T-helper 2 cell treated with Interferon-gamma antibody and Interleukin-4, amounts not matched to agents 5 μg/mL and 100 μg/mL, for 36 hours (primary cell): ENCODE results near the gene TMEM239.
"Not testable (repeated sequence)": the region's sequence is repeated elsewhere in the genome, so short reads cannot be mapped to it uniquely, and the experiment has no call there.

Experiments
- DNase-seq: peaks from one replicate; pipeline ENCODE4 v3.0.0; 2021; ENCODE audit warnings: low spot score
- H3K27ac Mint-ChIP-seq: one replicate; pipeline ENCODE4 v1.8.0; 2021; ENCODE audit warnings: mild to moderate bottlenecking, mixed read lengths
- H3K27me3 Mint-ChIP-seq: one replicate; pipeline ENCODE4 v1.8.0; 2021; ENCODE audit warnings: low read depth, mixed read lengths
- H3K36me3 Mint-ChIP-seq: one replicate; pipeline ENCODE4 v1.8.0; 2021; ENCODE audit warnings: low read depth, mixed read lengths
- H3K4me1 Mint-ChIP-seq: one replicate; pipeline ENCODE4 v1.8.0; 2021; ENCODE audit warnings: low read depth, mixed read lengths
- H3K4me3 Mint-ChIP-seq: one replicate; pipeline ENCODE4 v1.8.0; 2022; ENCODE audit warnings: mild to moderate bottlenecking, moderate library complexity, mixed read lengths
- H3K9me3 Mint-ChIP-seq: one replicate; pipeline ENCODE4 v1.8.0; 2021; ENCODE audit warnings: mixed read lengths

Gene TMEM239

GRCh38 chr20:2805689-2806350 lies 10.3 kb upstream of the TMEM239 start:
- Mint-ChIP-seq H3K4me3 (no peak overlapping the region), H3K36me3 (no peaks in the 10 kb centered on the region), H3K4me1 (peaks cover 10% of the 10 kb centered on the region), H3K9me3 (no peaks in the 10 kb centered on the region), H3K27ac (no peak overlapping the region), H3K27me3 (peaks cover 62% of the 10 kb centered on the region)
- DNase-seq: no peak

- Mint-ChIP-seq H3K36me3 (no peaks in the 10 kb centered on the region), H3K27me3 (peaks cover 62% of the 10 kb centered on the region), H3K9me3 (no peaks in the 10 kb centered on the region), H3K4me1 (peaks cover 5% of the 10 kb centered on the region), H3K27ac (no peak overlapping the region), H3K4me3 (no peak overlapping the region)
- DNase-seq: no peak
Observed at GRCh38 chr20:2806351-2806701, 9.8 kb upstream of the TMEM239 start.

GRCh38 chr20:2807019-2807418 lies 9.1 kb upstream of the TMEM239 start:
- Mint-ChIP-seq H3K27me3 (peaks cover 59% of the 10 kb centered on the region), H3K36me3 (no peaks in the 10 kb centered on the region), H3K4me1 (peaks cover 2% of the 10 kb centered on the region), H3K9me3 (peaks cover 6% of the 10 kb centered on the region), H3K4me3 (no peak overlapping the region), H3K27ac (no peak overlapping the region)
- DNase-seq: no peak

GRCh38 chr20:2807929-2808328 lies 8.2 kb upstream of the TMEM239 start:
- DNase-seq, H3K4me1 Mint-ChIP-seq, H3K36me3 Mint-ChIP-seq, H3K4me3 Mint-ChIP-seq, H3K27ac Mint-ChIP-seq: not testable (repeated sequence)
- Mint-ChIP-seq H3K9me3 (peaks cover 12% of the 10 kb centered on the region), H3K27me3 (peaks cover 58% of the 10 kb centered on the region)

- Mint-ChIP-seq H3K27me3 (peaks cover 56% of the 10 kb centered on the region), H3K9me3 (peaks cover 16% of the 10 kb centered on the region), H3K36me3 (no peaks in the 10 kb centered on the region), H3K4me1 (peaks cover 2% of the 10 kb centered on the region), H3K4me3 (no peak overlapping the region), H3K27ac (no peak overlapping the region)
- DNase-seq: no peak
Observed at GRCh38 chr20:2809690-2810089, 6.5 kb upstream of the TMEM239 start.

GRCh38 chr20:2812189-2812588 lies 4.0 kb upstream of the TMEM239 start:
- H3K27ac Mint-ChIP-seq: no peak overlapping the region
- H3K9me3 Mint-ChIP-seq: peaks cover 16% of the 10 kb centered on the region
- H3K36me3 Mint-ChIP-seq: no peaks in the 10 kb centered on the region
- peaks cover 2% of the 10 kb centered on the region for H3K4me1 Mint-ChIP-seq
- DNase-seq: no peak
- H3K4me3 Mint-ChIP-seq: no peak overlapping the region
- peaks cover 43% of the 10 kb centered on the region for H3K27me3 Mint-ChIP-seq

GRCh38 chr20:2814076-2814475 lies 2.1 kb upstream of the TMEM239 start:
- Mint-ChIP-seq H3K4me1 (peaks cover under 1% of the 10 kb centered on the region), H3K27me3 (peaks cover 44% of the 10 kb centered on the region), H3K9me3 (peaks cover 16% of the 10 kb centered on the region), H3K27ac (no peak overlapping the region), H3K4me3 (no peak overlapping the region), H3K36me3 (no peaks in the 10 kb centered on the region)
- DNase-seq: no peak

- Mint-ChIP-seq H3K9me3 (peaks cover 16% of the 10 kb centered on the region), H3K27me3 (peaks cover 46% of the 10 kb centered on the region), H3K4me3 (no peak within 1 kb of the TSS), H3K27ac (no peak within 1 kb of the TSS), H3K4me1 (no peaks in the 10 kb centered on the region), H3K36me3 (no peaks in the 10 kb centered on the region)
- no peak for DNase-seq
Observed at GRCh38 chr20:2814587-2815051, 1.5 kb upstream of the TMEM239 start, which contains the start of gene C20orf141. Gene C20orf141, plus strand, starts transcription at chr20:2814987. Its CDS starts 198 bp downstream, at chr20:2815185.

- no peak for DNase-seq
- Mint-ChIP-seq H3K9me3 (peaks cover 16% of the 10 kb centered on the region), H3K4me3 (no peak overlapping the region), H3K4me1 (peaks cover 2% of the 10 kb centered on the region), H3K27ac (no peak overlapping the region), H3K36me3 (no peaks in the 10 kb centered on the region), H3K27me3 (peaks cover 53% of the 10 kb centered on the region)
Observed at GRCh38 chr20:2815242-2815900, 793 bp upstream of the TMEM239 start.

- H3K4me3 Mint-ChIP-seq: no peak overlapping the region
- H3K27me3 Mint-ChIP-seq: peaks cover 56% of the 10 kb centered on the region
- no peak for DNase-seq
- H3K27ac Mint-ChIP-seq: no peak overlapping the region
- no peaks in the 10 kb centered on the region for H3K36me3 Mint-ChIP-seq
- H3K4me1 Mint-ChIP-seq: peaks cover 6% of the 10 kb centered on the region
- peaks cover 12% of the 10 kb centered on the region for H3K9me3 Mint-ChIP-seq
Observed at GRCh38 chr20:2816583-2817340, 598 bp downstream of the TMEM239 start.

GRCh38 chr20:2817341-2817726 lies 1.2 kb downstream of the TMEM239 start:
- no peak overlapping the region for H3K4me3 Mint-ChIP-seq
- peaks cover 7% of the 10 kb centered on the region for H3K9me3 Mint-ChIP-seq
- DNase-seq: no peak
- H3K27me3 Mint-ChIP-seq: peaks cover 51% of the 10 kb centered on the region
- no peak overlapping the region for H3K27ac Mint-ChIP-seq
- H3K4me1 Mint-ChIP-seq: peaks cover 10% of the 10 kb centered on the region
- no peaks in the 10 kb centered on the region for H3K36me3 Mint-ChIP-seq

GRCh38 chr20:2817891-2818595 lies 1.9 kb downstream of the TMEM239 start:
- H3K4me3 Mint-ChIP-seq: no peak overlapping the region
- peaks cover 47% of the 10 kb centered on the region for H3K27me3 Mint-ChIP-seq
- peaks cover 10% of the 10 kb centered on the region for H3K4me1 Mint-ChIP-seq

GRCh38 chr20:2820084-2820895 lies 4.1 kb downstream of the TMEM239 start:
- no peaks in the 10 kb centered on the region for H3K9me3 Mint-ChIP-seq
- H3K4me3 Mint-ChIP-seq: peak overlapping the region; percentile 21
- no peaks in the 10 kb centered on the region for H3K36me3 Mint-ChIP-seq
- peaks cover 35% of the 10 kb centered on the region for H3K27me3 Mint-ChIP-seq
- no peak overlapping the region for H3K27ac Mint-ChIP-seq
- DNase-seq: no peak
- H3K4me1 Mint-ChIP-seq: peaks cover 10% of the 10 kb centered on the region

More at GRCh38 chr20:2817891-2818595, 1.9 kb downstream of the TMEM239 start:
- no peak overlapping the region for H3K27ac Mint-ChIP-seq
- no peak for DNase-seq
- H3K36me3 Mint-ChIP-seq: no peaks in the 10 kb centered on the region
- H3K9me3 Mint-ChIP-seq: peaks cover 3% of the 10 kb centered on the region
